NOMO-1 treated with dmso at 0.1 percent for 144 hours (cell line): ENCODE data around the gene FAM135A.

Source experiments
- DNase-seq: peaks from one replicate; lab custom pipeline; 2025; ENCODE audit not compliant: unreplicated experiment; lab: John Stamatoyannopoulos, UW

The FAM135A gene

GRCh38 chr6:70413114-70413991, at the start of gene FAM135A:
Gene FAM135A, plus strand, starts transcription at chr6:70413508. Its CDS starts 14,835 bp downstream, at chr6:70428343.
- DNase-seq = peak; percentile 96

GRCh38 chr6:70363741-70364493, 49.4 kb upstream of the FAM135A start:
- DNase-seq = no peak

- peak; percentile 40 for DNase-seq
Observed at GRCh38 chr6:70369332-70369950, 43.9 kb upstream of the FAM135A start.

- no peak for DNase-seq
Observed at GRCh38 chr6:70370496-70370895, 42.8 kb upstream of the FAM135A start.

GRCh38 chr6:70371454-70372105, 41.7 kb upstream of the FAM135A start:
- DNase-seq = peak; percentile 16

- no peak for DNase-seq
Observed at GRCh38 chr6:70375166-70375565, 38.1 kb upstream of the FAM135A start.

- DNase-seq = no peak
Observed at GRCh38 chr6:70375882-70376281, 37.4 kb upstream of the FAM135A start.

GRCh38 chr6:70376628-70377027, 36.7 kb upstream of the FAM135A start:
- DNase-seq = no peak

GRCh38 chr6:70377372-70377771, 35.9 kb upstream of the FAM135A start:
- DNase-seq = no peak

- DNase-seq = no peak
Observed at GRCh38 chr6:70379473-70380013, 33.8 kb upstream of the FAM135A start.

- DNase-seq = no peak
Observed at GRCh38 chr6:70380252-70380651, 33.1 kb upstream of the FAM135A start.

GRCh38 chr6:70380771-70381416, 32.4 kb upstream of the FAM135A start:
- no peak for DNase-seq

- DNase-seq = no peak
Observed at GRCh38 chr6:70381417-70381782, 31.9 kb upstream of the FAM135A start.

- DNase-seq = no peak
Observed at GRCh38 chr6:70385901-70386300, 27.4 kb upstream of the FAM135A start.

- DNase-seq = no peak
Observed at GRCh38 chr6:70388814-70389213, 24.5 kb upstream of the FAM135A start.

GRCh38 chr6:70389261-70389660, 24.0 kb upstream of the FAM135A start:
- DNase-seq = no peak

GRCh38 chr6:70390067-70390466, 23.2 kb upstream of the FAM135A start:
- no peak for DNase-seq

GRCh38 chr6:70391492-70391891, 21.8 kb upstream of the FAM135A start:
- no peak for DNase-seq

- no peak for DNase-seq
Observed at GRCh38 chr6:70394518-70395300, 18.6 kb upstream of the FAM135A start.

- DNase-seq = no peak
Observed at GRCh38 chr6:70395301-70395672, 18.0 kb upstream of the FAM135A start.
